Measurements from ENCODE around the gene CTNNA2. TPM values are rescaled to one million over a fixed set of nuclear protein-coding genes. Genes with fewer than 3 reads are reported as not detected.
A peak's percentile ranks its signal among the peaks of the same experiment; 100 is the strongest.

CTNNA2 gene
- total and polyA plus RNA-seq, 9 of the 15 experiments (the other 6 are each of a cell fraction or from before 2014, with no cell fraction given): 0.03 to 0.40 (median 0.15) TPM

GRCh38 chr2:80361904-80362303, 849.1 kb downstream of the CTNNA2 start (continued):
- TF ChIP-seq USF2 (CRISPR knock-in tag; IDR thresholded peaks at IDR 0.05) (no peak), POLR2G (IDR thresholded peaks at IDR 0.05; ENCODE audit: low read depth, low read length) (no peak), TAL1 (IDR thresholded peaks at IDR 0.05) (peak; percentile 53), ZNF589 (CRISPR knock-in tag; IDR thresholded peaks at IDR 0.05; ENCODE audit: low read depth) (no peak), ASH1L (IDR thresholded peaks at IDR 0.05; ENCODE audit: borderline replicate concordance, low read depth, partially characterized antibody) (no peak), ETV6 (IDR thresholded peaks at IDR 0.05; ENCODE audit: borderline replicate concordance in 1 of 2, low read depth in 2 of 2, low read length in 1 of 2) (no peak), ETV6 (CRISPR knock-in tag; IDR thresholded peaks at IDR 0.05; ENCODE audit: borderline replicate concordance) (no peak), ZBTB17 (CRISPR knock-in tag; IDR thresholded peaks at IDR 0.05) (no peak), ZNF561 (CRISPR knock-in tag; conservative IDR thresholded peaks at IDR 0.05) (no peak), TEAD4 (IDR thresholded peaks at IDR 0.05; ENCODE audit: low read length) (peak; percentile 85), TEAD4 (CRISPR knock-in tag; IDR thresholded peaks at IDR 0.05; ENCODE audit: borderline replicate concordance) (no peak), CUX1 (CRISPR knock-in tag; IDR thresholded peaks at IDR 0.05) (no peak)

All from K562 (cell line).